Measurements from ENCODE around the gene LETM1. TPM values are rescaled to one million over a fixed set of nuclear protein-coding genes. Genes with fewer than 3 reads are reported as not detected.

Gene LETM1
- total RNA-seq, 2 donors from 2014 or later: 45.7 to 52.4 TPM

DNA sequence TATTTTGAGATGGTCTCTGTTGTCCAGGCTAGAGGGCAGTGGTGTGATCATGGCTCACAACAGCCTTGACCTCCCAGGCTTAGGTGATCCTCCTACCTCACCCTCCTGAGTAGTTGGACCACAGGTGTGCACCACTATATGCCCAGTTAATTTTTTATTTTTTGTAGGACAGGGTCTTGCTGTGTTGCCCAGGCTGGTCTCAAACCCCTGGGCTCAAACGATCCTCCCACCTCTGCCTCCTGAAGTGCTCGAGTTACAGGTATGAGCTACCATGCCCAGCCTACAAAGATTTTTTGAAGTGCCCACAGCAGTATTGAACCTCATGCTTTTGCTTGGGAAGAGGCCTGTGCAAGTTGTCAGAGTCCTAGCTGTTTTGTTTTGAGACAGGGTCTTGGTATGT, 46.3 kb upstream of the LETM1 start:
- no peak for DNase-seq
- Mint-ChIP-seq H3K27me3 (ENCODE audit: insufficient read depth) (no peaks in the 10 kb centered on the region), H3K4me3 (no peak overlapping the region), H3K36me3 (ENCODE audit: low read depth) (peaks cover 53% of the 10 kb centered on the region), H3K27ac (no peak overlapping the region), H3K4me1 (peaks cover 10% of the 10 kb centered on the region), H3K9me3 (no peaks in the 10 kb centered on the region)
- Histone ChIP-seq H3K27ac (ENCODE audit: low read depth, low read length) (no peak overlapping the region), H3K9me3 (ENCODE audit: control insufficient read depth, low read length) (no peaks in the 10 kb centered on the region), H3K4me3 (ENCODE audit: low read length) (no peak overlapping the region), H3K36me3 (ENCODE audit: control insufficient read depth, insufficient read depth, low read length) (peaks cover 67% of the 10 kb centered on the region), H3K27me3 (ENCODE audit: control insufficient read depth, insufficient read depth, low read length, poor library complexity, severe bottlenecking) (no peaks in the 10 kb centered on the region), H3K4me1 (ENCODE audit: control insufficient read depth, insufficient read depth, low read length) (peaks cover 4% of the 10 kb centered on the region), H3K9ac (ENCODE audit: extremely low read depth, low read length, poor library complexity, severe bottlenecking) (no peak overlapping the region)
- whole genome bisulfite sequencing, 2 experiments (ENCODE audit: insufficient coverage in 1 of 2, insufficient read length in 1 of 2): 97 to 100% methylated on average over 1 to 2 of the region's 2 CpGs
- no peak for TF ChIP-seq CTCF (conservative IDR thresholded peaks at IDR 0.05)

- 95% methylated on average over 3 to 6 of the region's 6 CpGs for WGBS, 2 experiments (ENCODE audit: insufficient coverage in 1 of 2, insufficient read length in 1 of 2)
Measured at GRCh38 chr4:1901127-1901526, 45.2 kb upstream of the LETM1 start.

GRCh38 chr4:1900624-1901023, 44.7 kb upstream of the LETM1 start:
- peaks cover 43% of the 10 kb centered on the region for H3K36me3 Mint-ChIP-seq (ENCODE audit: low read depth)
- Histone ChIP-seq H3K4me1 (ENCODE audit: control insufficient read depth, insufficient read depth, low read length) (peaks cover 4% of the 10 kb centered on the region), H3K27ac (ENCODE audit: low read depth, low read length) (no peak overlapping the region), H3K9me3 (ENCODE audit: control insufficient read depth, low read length) (no peaks in the 10 kb centered on the region), H3K27me3 (ENCODE audit: control insufficient read depth, insufficient read depth, low read length, poor library complexity, severe bottlenecking) (no peaks in the 10 kb centered on the region), H3K9ac (ENCODE audit: extremely low read depth, low read length, poor library complexity, severe bottlenecking) (no peak overlapping the region), H3K36me3 (ENCODE audit: control insufficient read depth, insufficient read depth, low read length) (peaks cover 51% of the 10 kb centered on the region), H3K4me3 (ENCODE audit: low read length) (no peak overlapping the region)
- H3K4me1 Mint-ChIP-seq: peaks cover 10% of the 10 kb centered on the region
- 96 to 97% methylated on average over 14 to 16 of the region's 16 CpGs for WGBS, 2 experiments (ENCODE audit: insufficient coverage in 1 of 2, insufficient read length in 1 of 2)
- no peaks in the 10 kb centered on the region for H3K27me3 Mint-ChIP-seq (ENCODE audit: insufficient read depth)
- no peak for DNase-seq
- TF ChIP-seq CTCF (conservative IDR thresholded peaks at IDR 0.05): no peak
- no peaks in the 10 kb centered on the region for H3K9me3 Mint-ChIP-seq
- H3K27ac Mint-ChIP-seq: no peak overlapping the region
- no peak overlapping the region for H3K4me3 Mint-ChIP-seq

More at GRCh38 chr4:1901127-1901526, 45.2 kb upstream of the LETM1 start:
- DNase-seq: no peak
- Mint-ChIP-seq H3K36me3 (ENCODE audit: low read depth) (peaks cover 48% of the 10 kb centered on the region), H3K4me1 (peaks cover 10% of the 10 kb centered on the region), H3K27ac (no peak overlapping the region), H3K9me3 (no peaks in the 10 kb centered on the region), H3K4me3 (no peak overlapping the region), H3K27me3 (ENCODE audit: insufficient read depth) (no peaks in the 10 kb centered on the region)
- Histone ChIP-seq H3K9me3 (ENCODE audit: control insufficient read depth, low read length) (no peaks in the 10 kb centered on the region), H3K4me3 (ENCODE audit: low read length) (no peak overlapping the region), H3K9ac (ENCODE audit: extremely low read depth, low read length, poor library complexity, severe bottlenecking) (no peak overlapping the region), H3K36me3 (ENCODE audit: control insufficient read depth, insufficient read depth, low read length) (peaks cover 56% of the 10 kb centered on the region), H3K27me3 (ENCODE audit: control insufficient read depth, insufficient read depth, low read length, poor library complexity, severe bottlenecking) (no peaks in the 10 kb centered on the region), H3K27ac (ENCODE audit: low read depth, low read length) (no peak overlapping the region), H3K4me1 (ENCODE audit: control insufficient read depth, insufficient read depth, low read length) (peaks cover 4% of the 10 kb centered on the region)
- no peak for TF ChIP-seq CTCF (conservative IDR thresholded peaks at IDR 0.05)
